IPS-18c (cell line): Measurements from ENCODE around the gene ATP1A2.
A peak's percentile ranks its signal among the peaks of the same experiment; 100 is the strongest.
"Not testable (repeated sequence)": the region's sequence is repeated elsewhere in the genome, so short reads cannot be mapped to it uniquely, and the experiment has no call there.

ENCODE experiments used
- H3K4me3 ChIP-seq: 2 replicates; pipeline ENCODE4 v1.7.0; 2013; ENCODE audit warnings: low read depth, mild to moderate bottlenecking, low read length, moderate library complexity; ENCODE audit not compliant: insufficient read depth
- H3K9me3 ChIP-seq: one replicate; pipeline ENCODE4 v1.6.1; 2013; ENCODE audit warnings: mild to moderate bottlenecking, low read length, moderate library complexity; ENCODE audit not compliant: control insufficient read depth, insufficient read depth

The ATP1A2 gene

GRCh38 chr1:160096274-160097116 is 19.1 kb upstream of the ATP1A2 start:
- Histone ChIP-seq H3K4me3 (peak overlapping the region; percentile 71), H3K9me3 (no peaks in the 10 kb centered on the region)

- Histone ChIP-seq H3K4me3 (peak overlapping the region; percentile 71), H3K9me3 (no peaks in the 10 kb centered on the region)
Measured at GRCh38 chr1:160097151-160097910, 18.2 kb upstream of the ATP1A2 start.

GRCh38 chr1:160097911-160098851 is 17.4 kb upstream of the ATP1A2 start, which contains the start of gene IGSF8:
TSS of gene IGSF8 (minus strand) at chr1:160098619. CDS start at chr1:160098472, 147 bp downstream.
- Histone ChIP-seq H3K9me3 (no peaks in the 10 kb centered on the region), H3K4me3 (peak within 1 kb of the TSS; percentile 71)

GRCh38 chr1:160098852-160099561 is 16.6 kb upstream of the ATP1A2 start:
- Histone ChIP-seq H3K9me3 (no peaks in the 10 kb centered on the region), H3K4me3 (peak overlapping the region; percentile 64)

- H3K4me3 ChIP-seq: no peak overlapping the region
- H3K9me3 ChIP-seq: no peaks in the 10 kb centered on the region
Measured at GRCh38 chr1:160099716-160100375, 15.7 kb upstream of the ATP1A2 start.

GRCh38 chr1:160101037-160101716 is 14.4 kb upstream of the ATP1A2 start:
- Histone ChIP-seq H3K4me3 (no peak overlapping the region), H3K9me3 (no peaks in the 10 kb centered on the region)

GRCh38 chr1:160101717-160102522 is 13.6 kb upstream of the ATP1A2 start:
- Histone ChIP-seq H3K4me3 (no peak overlapping the region), H3K9me3 (no peaks in the 10 kb centered on the region)

GRCh38 chr1:160103658-160104408 is 11.7 kb upstream of the ATP1A2 start:
- no peak overlapping the region for H3K4me3 ChIP-seq
- H3K9me3 ChIP-seq: no peaks in the 10 kb centered on the region

GRCh38 chr1:160104486-160104885 is 11.1 kb upstream of the ATP1A2 start:
- Histone ChIP-seq H3K9me3 (no peaks in the 10 kb centered on the region), H3K4me3 (no peak overlapping the region)

- H3K9me3 ChIP-seq: no peaks in the 10 kb centered on the region
- no peak overlapping the region for H3K4me3 ChIP-seq
Measured at GRCh38 chr1:160105155-160105554, 10.4 kb upstream of the ATP1A2 start.

- H3K9me3 ChIP-seq: no peaks in the 10 kb centered on the region
- H3K4me3 ChIP-seq: no peak overlapping the region
Measured at GRCh38 chr1:160107512-160107911, 8.0 kb upstream of the ATP1A2 start.

GRCh38 chr1:160108888-160109662 is 6.5 kb upstream of the ATP1A2 start:
- no peaks in the 10 kb centered on the region for H3K9me3 ChIP-seq
- 0 out of 2 replicates have a peak overlapping the region, but pooled peaks have one; percentile 0 for H3K4me3 ChIP-seq

GRCh38 chr1:160109686-160110085 is 5.9 kb upstream of the ATP1A2 start:
- Histone ChIP-seq H3K4me3 (peak overlapping the region; percentile 0; the same call in 1 of the 2 replicates), H3K9me3 (no peaks in the 10 kb centered on the region)

GRCh38 chr1:160111462-160111861 is 4.1 kb upstream of the ATP1A2 start:
- not testable (repeated sequence) for H3K4me3 ChIP-seq, H3K9me3 ChIP-seq
